Keratinocyte (primary cell): ENCODE data around the gene MAGI2.

Experiments
- CTCF ChIP-seq, 3 experiments: IDR thresholded peaks in 1 of 3; conservative IDR thresholded peaks in 1 of 3; optimal IDR thresholded peaks in 1 of 3; 2 replicates in 2 of 3; 3 replicates in 1 of 3; pipeline versions ENCODE3 to v1.5.1; 2011; ENCODE audit warnings: low read length in 3 of 3, mild to moderate bottlenecking in 3 of 3, moderate library complexity in 2 of 3, control low read depth in 1 of 3, inconsistent platforms in 1 of 3; ENCODE audit not compliant: insufficient read depth in 2 of 3; ENCODE audit errors: extremely low read depth in 1 of 3
- EZH2 ChIP-seq: IDR thresholded peaks from one replicate; pipeline ENCODE4 v1.6.1; 2012; ENCODE audit warnings: inconsistent platforms, mild to moderate bottlenecking, low read length, moderate library complexity

DNA sequence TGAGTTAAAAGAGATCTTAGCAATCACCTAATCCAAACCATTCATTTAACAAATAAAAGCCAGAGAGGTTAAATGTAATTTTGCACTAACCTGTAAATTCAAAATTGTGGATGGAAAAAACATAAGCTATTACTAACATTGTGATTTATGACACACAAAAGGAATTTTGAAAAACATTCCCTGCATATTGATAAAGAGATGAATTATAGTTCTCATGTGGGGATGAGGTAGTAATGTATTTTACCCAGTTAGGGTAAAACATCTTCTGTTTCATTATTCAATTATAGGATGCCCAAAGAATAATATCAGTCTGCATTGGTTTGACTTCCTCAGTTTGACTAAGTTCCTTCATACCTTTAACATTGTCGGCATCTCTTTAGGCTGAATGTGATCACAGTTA lies 1093.6 kb downstream of the MAGI2 start:
- TF ChIP-seq CTCF (optimal IDR thresholded peaks at IDR 0.05 in 1 of 3, IDR thresholded peaks at IDR 0.05 in 1 of 3, conservative IDR thresholded peaks at IDR 0.05 in 1 of 3; ENCODE audit: extremely low read depth in 1 of 3, insufficient read depth in 2 of 3, low read length in 3 of 3) (no peak), EZH2 (no peak)
